ENCODE data around the gene DBX1.

The DBX1 gene

DNA sequence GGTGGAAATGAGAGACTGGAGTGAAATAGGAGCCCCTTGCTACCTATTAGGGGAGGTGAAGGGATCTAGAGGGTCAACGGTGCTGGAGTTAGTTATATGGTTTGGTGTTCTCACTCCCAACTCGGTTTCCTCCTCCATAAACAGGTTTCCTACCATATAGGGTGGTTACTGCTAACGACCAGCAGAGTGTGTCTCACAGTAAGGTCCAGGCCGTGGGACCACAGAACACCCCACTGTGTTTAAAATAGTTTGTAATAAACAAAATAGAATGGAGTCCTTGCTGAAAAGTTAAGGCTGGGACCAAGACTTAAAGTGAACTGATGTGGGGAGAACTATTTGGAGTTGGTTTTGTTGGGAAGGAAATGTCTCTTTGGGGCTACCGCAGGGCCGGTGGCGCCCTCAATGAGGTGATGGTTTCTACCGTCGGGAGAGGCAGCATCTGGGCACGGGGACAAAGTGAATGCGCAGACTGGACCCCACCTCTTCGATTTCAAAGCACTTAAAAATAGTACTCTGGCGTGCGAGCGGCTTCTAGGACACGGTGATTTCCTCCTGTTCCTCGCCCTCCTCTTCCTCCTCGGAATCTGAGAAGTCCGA, 4.5 kb downstream of the DBX1 start:
- H3K27ac Mint-ChIP-seq = no peak overlapping the region
- TF ChIP-seq, protein P1, sequence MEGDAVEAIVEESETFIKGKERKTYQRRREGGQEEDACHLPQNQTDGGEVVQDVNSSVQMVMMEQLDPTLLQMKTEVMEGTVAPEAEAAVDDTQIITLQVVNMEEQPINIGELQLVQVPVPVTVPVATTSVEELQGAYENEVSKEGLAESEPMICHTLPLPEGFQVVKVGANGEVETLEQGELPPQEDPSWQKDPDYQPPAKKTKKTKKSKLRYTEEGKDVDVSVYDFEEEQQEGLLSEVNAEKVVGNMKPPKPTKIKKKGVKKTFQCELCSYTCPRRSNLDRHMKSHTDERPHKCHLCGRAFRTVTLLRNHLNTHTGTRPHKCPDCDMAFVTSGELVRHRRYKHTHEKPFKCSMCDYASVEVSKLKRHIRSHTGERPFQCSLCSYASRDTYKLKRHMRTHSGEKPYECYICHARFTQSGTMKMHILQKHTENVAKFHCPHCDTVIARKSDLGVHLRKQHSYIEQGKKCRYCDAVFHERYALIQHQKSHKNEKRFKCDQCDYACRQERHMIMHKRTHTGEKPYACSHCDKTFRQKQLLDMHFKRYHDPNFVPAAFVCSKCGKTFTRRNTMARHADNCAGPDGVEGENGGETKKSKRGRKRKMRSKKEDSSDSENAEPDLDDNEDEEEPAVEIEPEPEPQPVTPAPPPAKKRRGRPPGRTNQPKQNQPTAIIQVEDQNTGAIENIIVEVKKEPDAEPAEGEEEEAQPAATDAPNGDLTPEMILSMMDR (IDR thresholded peaks at IDR 0.05) = no peak
- DNase-seq = no peak
- peak overlapping the region; percentile 76 for H3K4me3 Mint-ChIP-seq
- H3K9me3 Mint-ChIP-seq = peaks cover 5% of the 10 kb centered on the region
- H3K36me3 Mint-ChIP-seq (ENCODE audit: low read depth) = no peaks in the 10 kb centered on the region
- peaks cover 34% of the 10 kb centered on the region for H3K4me1 Mint-ChIP-seq
- peaks cover 87% of the 10 kb centered on the region for H3K27me3 Mint-ChIP-seq (ENCODE audit: low read depth, poor library complexity)

DNA sequence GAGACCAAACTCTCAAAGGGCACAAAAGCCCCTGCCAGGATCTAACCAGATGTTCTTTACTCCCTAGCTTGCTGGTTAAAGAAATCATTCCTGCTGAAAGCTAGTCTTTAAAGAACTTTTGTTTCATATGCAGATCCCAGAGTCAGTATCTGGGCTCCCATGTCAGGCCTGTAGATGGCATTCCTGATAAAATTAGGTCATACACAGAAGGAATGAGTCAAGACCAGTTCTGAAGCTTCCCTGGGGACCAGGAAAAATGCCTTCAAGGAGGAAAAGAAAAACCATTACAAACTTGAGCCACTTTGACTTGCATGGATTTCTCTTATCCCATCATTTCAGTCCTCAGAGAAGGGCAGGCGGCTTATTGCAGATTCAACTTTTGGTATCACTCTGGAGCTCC, 5.9 kb downstream of the DBX1 start:
- peaks cover 5% of the 10 kb centered on the region for H3K9me3 Mint-ChIP-seq
- H3K4me3 Mint-ChIP-seq = no peak overlapping the region
- no peak overlapping the region for H3K27ac Mint-ChIP-seq
- peaks cover 77% of the 10 kb centered on the region for H3K27me3 Mint-ChIP-seq (ENCODE audit: low read depth, poor library complexity)
- H3K36me3 Mint-ChIP-seq (ENCODE audit: low read depth) = no peaks in the 10 kb centered on the region
- DNase-seq = no peak
- TF ChIP-seq, protein P1 (IDR thresholded peaks at IDR 0.05) = no peak
- peaks cover 28% of the 10 kb centered on the region for H3K4me1 Mint-ChIP-seq

DNA sequence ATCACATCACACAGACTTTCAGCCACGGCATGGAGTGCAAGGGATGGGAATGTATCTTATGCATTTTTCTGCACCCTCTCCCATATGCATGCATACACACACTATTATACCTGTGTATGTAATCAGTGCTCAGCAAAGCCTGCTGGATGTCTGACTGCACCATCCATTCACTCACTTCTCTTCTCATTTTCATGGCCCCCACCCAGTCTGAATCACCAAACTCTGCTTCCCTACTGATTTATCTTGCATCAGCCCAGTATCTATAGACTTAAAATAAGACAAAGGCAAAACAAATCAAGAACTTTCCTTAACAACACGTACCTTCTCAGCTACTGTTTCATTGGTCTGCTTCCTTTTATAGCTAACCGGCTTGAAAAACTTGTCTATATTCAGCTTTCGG, 21.6 kb downstream of the DBX1 start:
- Mint-ChIP-seq H3K27me3 (ENCODE audit: low read depth, poor library complexity) (peaks cover 20% of the 10 kb centered on the region), H3K36me3 (ENCODE audit: low read depth) (no peaks in the 10 kb centered on the region), H3K27ac (no peak overlapping the region), H3K9me3 (peaks cover 5% of the 10 kb centered on the region), H3K4me1 (peaks cover 19% of the 10 kb centered on the region), H3K4me3 (no peak overlapping the region)
- no peak for DNase-seq
- TF ChIP-seq, protein P1 (IDR thresholded peaks at IDR 0.05) = no peak

DNA sequence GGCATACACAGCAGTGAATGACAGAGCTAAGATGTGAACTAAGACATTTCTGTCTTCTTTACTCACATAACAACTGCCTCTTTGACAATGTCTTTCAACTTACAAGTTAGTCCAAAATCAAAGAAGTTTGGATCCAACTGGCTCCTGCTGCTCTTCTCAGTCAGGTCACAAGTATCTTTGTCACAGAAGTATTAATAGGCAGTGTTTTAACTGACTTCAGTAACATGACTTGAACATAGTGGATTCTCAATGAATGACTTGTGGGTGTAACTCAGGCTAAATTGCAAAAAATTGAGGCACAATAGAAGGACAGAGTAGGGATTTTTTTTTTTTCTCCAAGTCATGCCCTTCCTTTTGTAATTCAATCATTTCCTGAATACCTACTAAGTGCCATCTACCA, 22.6 kb downstream of the DBX1 start:
- Mint-ChIP-seq H3K4me3 (no peak overlapping the region), H3K27me3 (ENCODE audit: low read depth, poor library complexity) (peaks cover 20% of the 10 kb centered on the region)
- no peak for DNase-seq

DNA sequence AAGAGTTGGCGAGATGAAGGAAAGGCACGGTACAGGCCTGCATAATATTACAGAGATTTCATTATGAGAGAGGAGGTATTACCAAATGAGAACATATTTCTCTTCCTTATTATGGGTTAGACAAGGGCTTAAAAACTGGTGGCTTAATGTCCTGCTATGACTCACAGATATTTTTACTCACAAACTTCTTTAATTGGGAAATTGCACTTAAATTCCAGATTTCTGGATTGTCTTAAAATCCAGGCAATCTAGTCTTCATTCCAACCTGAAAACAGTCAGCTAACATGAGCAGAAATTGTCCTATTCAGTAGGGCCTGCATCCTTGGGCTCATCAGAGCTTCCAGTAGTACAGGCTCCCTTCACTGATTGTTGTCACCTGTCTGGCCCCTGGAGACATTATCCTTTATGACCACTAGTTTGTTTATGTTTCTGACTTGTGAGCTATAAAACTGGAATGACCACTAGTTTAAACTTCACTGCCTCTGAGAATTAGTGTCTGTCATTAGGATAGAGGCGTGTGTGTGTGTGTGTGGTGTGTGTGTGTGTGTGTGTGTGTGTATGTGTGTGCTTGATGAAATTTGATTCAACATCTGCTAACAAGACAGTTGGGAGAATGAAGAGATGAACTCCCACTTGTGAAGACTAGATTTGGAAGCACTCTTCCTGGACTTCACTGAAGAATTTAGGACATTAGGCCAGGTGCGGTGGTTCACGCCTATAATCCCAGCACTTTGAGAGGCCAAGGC, 25.1 kb downstream of the DBX1 start:
- DNase-seq = no peak
- H3K36me3 Mint-ChIP-seq (ENCODE audit: low read depth) = no peaks in the 10 kb centered on the region
- peaks cover 19% of the 10 kb centered on the region for H3K27me3 Mint-ChIP-seq (ENCODE audit: low read depth, poor library complexity)
- TF ChIP-seq, protein P1 (IDR thresholded peaks at IDR 0.05) = no peak
- no peak overlapping the region for H3K4me3 Mint-ChIP-seq
- no peaks in the 10 kb centered on the region for H3K9me3 Mint-ChIP-seq
- peaks cover 39% of the 10 kb centered on the region for H3K4me1 Mint-ChIP-seq
- no peak overlapping the region for H3K27ac Mint-ChIP-seq

More for the DNA sequence above, 22.6 kb downstream of the DBX1 start:
- Mint-ChIP-seq H3K9me3 (peaks cover 5% of the 10 kb centered on the region), H3K36me3 (ENCODE audit: low read depth) (no peaks in the 10 kb centered on the region), H3K4me1 (peaks cover 20% of the 10 kb centered on the region), H3K27ac (no peak overlapping the region)
- TF ChIP-seq, protein P1 (IDR thresholded peaks at IDR 0.05) = no peak

DNA sequence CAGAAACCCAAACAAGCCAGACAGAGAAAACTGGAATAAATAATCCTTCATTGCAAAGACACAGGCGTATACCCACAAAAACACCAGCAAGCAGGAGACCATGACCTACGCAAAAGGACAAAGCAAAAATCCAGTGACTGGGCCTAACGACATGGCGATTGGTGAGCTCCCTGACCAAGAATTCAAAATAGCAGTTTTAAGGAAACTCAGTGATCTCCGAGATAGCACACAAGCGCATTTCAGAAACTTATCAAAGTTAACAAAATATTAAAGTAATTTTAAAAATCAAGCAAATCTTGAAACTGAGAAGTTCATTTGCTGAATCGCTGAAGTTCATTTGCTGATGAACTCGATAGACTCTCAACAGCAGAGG, 27.6 kb downstream of the DBX1 start:
- no peaks in the 10 kb centered on the region for H3K36me3 Mint-ChIP-seq (ENCODE audit: low read depth)
- TF ChIP-seq, protein P1 (IDR thresholded peaks at IDR 0.05) = no peak
- H3K27me3 Mint-ChIP-seq (ENCODE audit: low read depth, poor library complexity) = peaks cover 14% of the 10 kb centered on the region
- no peak overlapping the region for H3K27ac Mint-ChIP-seq
- peaks cover 50% of the 10 kb centered on the region for H3K4me1 Mint-ChIP-seq
- H3K9me3 Mint-ChIP-seq = no peaks in the 10 kb centered on the region
- no peak for DNase-seq
- peak overlapping the region; percentile 78 for H3K4me3 Mint-ChIP-seq
